DND-41 (cell line): Measurements from ENCODE around the gene ASXL1.

Experiments
- ATAC-seq: fragments of 200-7000 bp; cut with Tn5 transposase; 3 replicates; pipeline ENCODE4 v1.9.1; 2021; ENCODE audit warnings: low read depth; ENCODE audit not compliant: insufficient read depth
- DNase-seq: peaks from one replicate; pipeline ENCODE4 v3.0.0-alpha.2; 2020
- H2AFZ ChIP-seq: 2 replicates; pipeline ENCODE4 v1.6.0; 2012; ENCODE audit warnings: low read depth, low read length
- H3K27ac ChIP-seq: 2 replicates; pipeline ENCODE4 v1.5.1; 2012; ENCODE audit warnings: low read length, inconsistent platforms
- H3K27me3 ChIP-seq: fragments of 200-600 bp; sonication (generic); 2 replicates; pipeline ENCODE4 v1.6.0; 2012; ENCODE audit warnings: low read length, mild to moderate bottlenecking, inconsistent platforms; ENCODE audit not compliant: insufficient read depth, poor library complexity
- H3K36me3 ChIP-seq: 2 replicates; pipeline ENCODE4 v1.5.1; 2012; ENCODE audit warnings: low read length, inconsistent platforms; ENCODE audit not compliant: insufficient read depth
- H3K4me1 ChIP-seq: 2 replicates; pipeline ENCODE4 v1.5.1; 2012; ENCODE audit warnings: mild to moderate bottlenecking, low read length; ENCODE audit not compliant: insufficient read depth
- H3K4me2 ChIP-seq: 2 replicates; pipeline ENCODE4 v1.6.0; 2012; ENCODE audit warnings: mild to moderate bottlenecking, moderate library complexity, low read length, inconsistent platforms; ENCODE audit not compliant: insufficient read depth
- H3K4me3 ChIP-seq, 2 experiments: fragments of 200-600 bp in 1 of 2; shearing (Covaris generic) in 1 of 2; 2 replicates each; pipeline ENCODE4 v1.5.1; 2012 to 2016; ENCODE audit warnings: inconsistent platforms in 2 of 2, low read length in 2 of 2, mild to moderate bottlenecking in 2 of 2, low read depth in 1 of 2, moderate library complexity in 1 of 2
- H3K79me2 ChIP-seq: 2 replicates; pipeline ENCODE4 v1.6.0; 2012; ENCODE audit warnings: low read length, inconsistent platforms; ENCODE audit not compliant: insufficient read depth
- H3K9ac ChIP-seq: 2 replicates; pipeline ENCODE4 v1.6.0; 2012; ENCODE audit warnings: low read depth, mild to moderate bottlenecking, inconsistent platforms, low read length, moderate library complexity
- H3K9me3 ChIP-seq: 2 replicates; pipeline ENCODE4 v1.5.1; 2012; ENCODE audit warnings: low read length, moderate library complexity, mild to moderate bottlenecking, inconsistent platforms; ENCODE audit not compliant: insufficient read depth, severe bottlenecking
- H4K20me1 ChIP-seq: 2 replicates; pipeline ENCODE4 v1.6.0; 2012; ENCODE audit warnings: low read length; ENCODE audit not compliant: insufficient read depth
- CTCF ChIP-seq: IDR thresholded peaks from 2 replicates; pipeline ENCODE4 v1.5.1; 2012; ENCODE audit warnings: borderline replicate concordance, low read length, moderate library complexity, mild to moderate bottlenecking; ENCODE audit not compliant: poor library complexity, severe bottlenecking; ENCODE audit errors: extremely low read depth
- EZH2 ChIP-seq: IDR thresholded peaks from 3 replicates; pipeline ENCODE4 v1.6.1; 2012; ENCODE audit warnings: borderline replicate concordance, low read depth, mild to moderate bottlenecking, moderate library complexity, low read length, inconsistent platforms; ENCODE audit not compliant: severe bottlenecking

ASXL1 gene

GRCh38 chr20:32396646-32397160 is 38.6 kb downstream of the ASXL1 start:
- Histone ChIP-seq H3K4me2 (no peak overlapping the region), H3K27me3 (no peaks in the 10 kb centered on the region), H3K27ac (no peak overlapping the region), H3K79me2 (peaks cover 96% of the 10 kb centered on the region), H4K20me1 (peaks cover 33% of the 10 kb centered on the region), H3K4me1 (no peaks in the 10 kb centered on the region), H3K9ac (no peak overlapping the region), H3K4me3 (no peak overlapping the region), H2AFZ (no peak overlapping the region), H3K9me3 (no peaks in the 10 kb centered on the region), H3K36me3 (peaks cover 60% of the 10 kb centered on the region)
- DNase-seq (no peak), ATAC-seq (no peak)
- no peak for TF ChIP-seq EZH2
- TF ChIP-seq CTCF = no peak

GRCh38 chr20:32397567-32398084 is 39.5 kb downstream of the ASXL1 start:
- no peak for DNase-seq
- Histone ChIP-seq H3K27ac (no peak overlapping the region), H3K9me3 (no peaks in the 10 kb centered on the region), H3K4me3 (no peak overlapping the region), H3K27me3 (no peaks in the 10 kb centered on the region), H3K4me1 (no peaks in the 10 kb centered on the region), H3K36me3 (peaks cover 63% of the 10 kb centered on the region), H3K79me2 (peaks cover 97% of the 10 kb centered on the region), H4K20me1 (peaks cover 35% of the 10 kb centered on the region), H3K9ac (no peak overlapping the region), H2AFZ (no peak overlapping the region), H3K4me2 (no peak overlapping the region)
- ATAC-seq = no peak
- no peak for TF ChIP-seq CTCF
- TF ChIP-seq EZH2 = no peak

- Histone ChIP-seq H3K9ac (no peak overlapping the region), H3K79me2 (peaks cover 97% of the 10 kb centered on the region)
- DNase-seq = no peak
Observed at GRCh38 chr20:32400476-32400875, 42.3 kb downstream of the ASXL1 start.

More at GRCh38 chr20:32400476-32400875, 42.3 kb downstream of the ASXL1 start:
- Histone ChIP-seq H3K9me3 (no peaks in the 10 kb centered on the region), H3K4me1 (peaks cover 2% of the 10 kb centered on the region), H4K20me1 (peaks cover 46% of the 10 kb centered on the region), H2AFZ (no peak overlapping the region), H3K27me3 (no peaks in the 10 kb centered on the region), H3K27ac (no peak overlapping the region), H3K36me3 (peaks cover 49% of the 10 kb centered on the region), H3K4me2 (no peak overlapping the region), H3K4me3 (no peak overlapping the region)
- TF ChIP-seq CTCF (no peak), EZH2 (no peak)
- no peak for ATAC-seq
